HEK293T (cell line): ENCODE results near the gene CDH12.

Experiments
- CTCF ChIA-PET: fragments of 350-600 bp; formaldehyde crosslinking; extraction: SDS; loops from one replicate; lab custom pipeline; 2021; ENCODE audit warnings: antibody characterized with exemption, inconsistent platforms; lab: Yijun Ruan, JAX
- POLR2A ChIA-PET: fragments of 350-600 bp; formaldehyde crosslinking; extraction: SDS; loops from one replicate; lab custom pipeline; 2020; ENCODE audit warnings: antibody characterized with exemption, inconsistent platforms; lab: Yijun Ruan, JAX
- DNase-seq: peaks from one replicate; pipeline ENCODE4 v3.0.0; 2012; ENCODE audit warnings: mixed read lengths; ENCODE audit errors: extremely low spot score
- ARNT ChIP-seq: fragments of 450-650 bp; IDR thresholded peaks from 2 replicates; pipeline ENCODE4 v1.6.1; 2017; ENCODE audit warnings: mild to moderate bottlenecking
- BHLHE40 ChIP-seq: fragments of 450-650 bp; IDR thresholded peaks from 2 replicates; pipeline ENCODE4 v1.6.1; 2016; ENCODE audit warnings: mild to moderate bottlenecking, moderate library complexity, borderline replicate concordance
- CTBP1 ChIP-seq: fragments of 450-650 bp; IDR thresholded peaks from 2 replicates; pipeline ENCODE4 v1.6.1; 2016; ENCODE audit warnings: borderline replicate concordance
- ELF4 ChIP-seq: fragments of 450-650 bp; IDR thresholded peaks from 2 replicates; pipeline ENCODE4 v1.6.1; 2017; ENCODE audit warnings: antibody characterized with exemption
- FOXA1 ChIP-seq: fragments of 450-650 bp; IDR thresholded peaks from 2 replicates; pipeline ENCODE4 v1.6.1; 2016; ENCODE audit warnings: mild to moderate bottlenecking
- FOXK2 ChIP-seq: fragments of 450-650 bp; IDR thresholded peaks from 2 replicates; pipeline ENCODE4 v1.6.1; 2016; ENCODE audit warnings: mild to moderate bottlenecking
- FOXM1 ChIP-seq: fragments of 450-650 bp; IDR thresholded peaks from 2 replicates; pipeline ENCODE4 v1.6.1; 2017; ENCODE audit warnings: mild to moderate bottlenecking, borderline replicate concordance
- HDGF ChIP-seq: fragments of 450-650 bp; IDR thresholded peaks from 2 replicates; pipeline ENCODE4 v1.6.1; 2017; ENCODE audit warnings: antibody characterized with exemption, borderline replicate concordance
- L3MBTL2 ChIP-seq: fragments of 450-650 bp; conservative IDR thresholded peaks from 2 replicates; pipeline ENCODE4 v1.6.1; 2016; ENCODE audit warnings: mild to moderate bottlenecking
- LEF1 ChIP-seq: fragments of 450-650 bp; IDR thresholded peaks from 2 replicates; pipeline ENCODE4 v1.6.1; 2017; ENCODE audit warnings: mild to moderate bottlenecking, borderline replicate concordance
- NFRKB ChIP-seq: fragments of 450-650 bp; IDR thresholded peaks from 2 replicates; pipeline ENCODE4 v1.6.1; 2016; ENCODE audit warnings: mild to moderate bottlenecking, moderate library complexity
- SP1 ChIP-seq: fragments of 450-650 bp; IDR thresholded peaks from 2 replicates; pipeline ENCODE4 v1.6.1; 2017
- SUZ12 ChIP-seq: fragments of 450-650 bp; IDR thresholded peaks from 2 replicates; pipeline ENCODE4 v1.6.1; 2016; ENCODE audit warnings: mild to moderate bottlenecking
- TARDBP ChIP-seq: fragments of 450-650 bp; IDR thresholded peaks from 2 replicates; pipeline ENCODE4 v1.6.1; 2016
- ZNF384 ChIP-seq: fragments of 450-650 bp; IDR thresholded peaks from 2 replicates; pipeline ENCODE4 v1.6.1; 2016
- TF ChIP-seq, protein P1 (sequence below): fragments of 450-650 bp; IDR thresholded peaks from 2 replicates; pipeline ENCODE4 v1.6.1; 2016

The CDH12 gene

DNA sequence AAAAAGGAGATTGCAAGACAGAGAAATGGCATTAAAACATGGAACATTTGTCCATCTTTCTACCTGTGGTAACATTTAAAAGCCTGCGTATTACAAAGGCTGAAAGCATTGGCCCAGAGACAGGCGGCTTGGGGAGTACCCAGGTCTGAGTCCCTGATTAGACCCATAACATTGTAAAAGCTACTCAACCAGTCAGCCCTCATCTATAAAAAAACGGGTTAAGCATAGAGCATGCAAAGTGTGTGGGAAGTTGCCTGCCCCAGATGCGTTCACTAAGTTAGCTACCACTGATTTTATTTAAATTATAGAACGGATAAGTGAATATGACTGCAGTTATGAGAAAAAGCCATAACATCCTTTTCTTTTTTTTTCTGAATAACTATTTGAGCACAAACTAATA lies 276.1 kb downstream of the CDH12 start:
- TF ChIP-seq BHLHE40 (no peak), NFRKB (no peak), FOXA1 (no peak), ARNT (no peak), ELF4 (no peak), LEF1 (no peak), HDGF (no peak), SUZ12 (no peak), TARDBP (no peak), L3MBTL2 (no peak), SP1 (no peak), CTBP1 (no peak), FOXM1 (no peak), FOXK2 (no peak)
- TF ChIP-seq, protein P1, sequence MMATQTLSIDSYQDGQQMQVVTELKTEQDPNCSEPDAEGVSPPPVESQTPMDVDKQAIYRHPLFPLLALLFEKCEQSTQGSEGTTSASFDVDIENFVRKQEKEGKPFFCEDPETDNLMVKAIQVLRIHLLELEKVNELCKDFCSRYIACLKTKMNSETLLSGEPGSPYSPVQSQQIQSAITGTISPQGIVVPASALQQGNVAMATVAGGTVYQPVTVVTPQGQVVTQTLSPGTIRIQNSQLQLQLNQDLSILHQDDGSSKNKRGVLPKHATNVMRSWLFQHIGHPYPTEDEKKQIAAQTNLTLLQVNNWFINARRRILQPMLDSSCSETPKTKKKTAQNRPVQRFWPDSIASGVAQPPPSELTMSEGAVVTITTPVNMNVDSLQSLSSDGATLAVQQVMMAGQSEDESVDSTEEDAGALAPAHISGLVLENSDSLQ = no peak
- ChIA-PET POLR2A (no interaction called here), CTCF (no interaction called here)
- DNase-seq = no peak

DNA sequence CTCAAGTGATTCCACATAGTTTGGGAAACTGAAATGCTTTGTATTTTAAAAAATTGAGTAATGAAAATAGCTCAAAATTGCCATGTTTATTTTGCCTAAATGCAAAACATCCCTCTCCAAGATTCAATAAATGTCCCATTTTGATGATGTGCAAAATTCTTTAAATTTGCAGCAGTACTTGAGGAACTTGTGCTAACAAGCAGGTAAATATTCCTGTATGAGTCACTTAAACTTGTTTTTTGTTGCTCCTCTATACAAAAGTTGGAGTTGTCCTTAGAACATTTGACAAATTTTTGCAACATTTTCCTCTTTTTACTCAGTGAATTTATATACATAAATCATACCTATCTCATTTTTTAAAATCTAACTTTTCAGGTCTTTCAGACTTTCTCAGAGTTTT lies 280.2 kb downstream of the CDH12 start:
- no peak for TF ChIP-seq BHLHE40
- DNase-seq = no peak
- ChIA-PET CTCF (no interaction called here), POLR2A (no interaction called here)

DNA sequence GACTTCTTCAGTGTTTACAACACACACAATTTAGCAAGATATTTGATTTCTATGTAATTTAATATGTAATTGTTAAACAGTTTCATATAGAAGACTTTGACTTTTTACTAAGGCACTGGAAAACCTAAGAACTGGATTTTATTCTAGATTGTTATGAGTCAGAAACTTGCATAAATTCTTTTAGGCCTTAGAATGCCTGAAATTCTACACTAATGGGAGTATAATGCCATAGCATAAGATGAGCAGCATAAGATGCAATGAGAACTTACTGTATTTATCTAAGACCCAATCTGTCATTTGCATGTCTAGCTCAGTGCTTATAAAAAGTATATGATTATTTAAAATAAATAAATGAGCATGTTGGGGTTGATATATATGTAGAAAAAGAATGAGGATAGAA lies 285.2 kb downstream of the CDH12 start:
- no peak for DNase-seq
- POLR2A ChIA-PET = no interaction called here
- TF ChIP-seq HDGF (no peak), CTBP1 (no peak), ELF4 (no peak), ARNT (no peak), SP1 (no peak), ZNF384 (no peak), NFRKB (no peak), FOXM1 (no peak), SUZ12 (no peak), FOXK2 (no peak), BHLHE40 (no peak), L3MBTL2 (no peak), FOXA1 (no peak), TARDBP (no peak), LEF1 (no peak)
- TF ChIP-seq, protein P1 = no peak
- CTCF ChIA-PET = no interaction called here

DNA sequence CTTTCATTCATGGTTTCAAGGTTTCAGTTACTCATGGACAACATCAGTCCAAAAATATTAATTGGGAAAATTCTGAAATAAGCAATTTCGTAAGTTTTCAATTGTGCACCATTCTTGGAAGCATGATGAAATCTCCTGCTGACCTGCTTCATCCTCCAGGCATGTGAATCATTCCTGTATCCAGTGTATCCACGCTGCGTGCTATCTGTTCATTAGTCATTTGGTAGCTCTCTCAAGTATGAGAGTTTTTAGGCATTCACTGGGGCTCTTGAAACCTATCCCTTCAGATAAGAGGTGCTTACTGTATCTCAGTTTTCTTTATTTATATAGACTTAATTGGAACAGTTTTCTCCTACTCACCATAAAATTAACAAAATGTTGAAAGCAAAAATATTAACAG lies 293.0 kb downstream of the CDH12 start:
- CTCF ChIA-PET = no interaction called here
- no peak for DNase-seq
- TF ChIP-seq FOXK2 = no peak
- no peak for TF ChIP-seq TARDBP
- TF ChIP-seq SUZ12 = no peak
- no peak for TF ChIP-seq ARNT
- TF ChIP-seq, protein P1 = no peak
- TF ChIP-seq LEF1 = no peak
- TF ChIP-seq FOXA1 = no peak
- TF ChIP-seq L3MBTL2 = no peak
- TF ChIP-seq BHLHE40 = no peak
- no peak for TF ChIP-seq HDGF
- TF ChIP-seq NFRKB = no peak
- no peak for TF ChIP-seq ZNF384
- TF ChIP-seq ELF4 = no peak
- TF ChIP-seq SP1 = no peak
- POLR2A ChIA-PET = no interaction called here

DNA sequence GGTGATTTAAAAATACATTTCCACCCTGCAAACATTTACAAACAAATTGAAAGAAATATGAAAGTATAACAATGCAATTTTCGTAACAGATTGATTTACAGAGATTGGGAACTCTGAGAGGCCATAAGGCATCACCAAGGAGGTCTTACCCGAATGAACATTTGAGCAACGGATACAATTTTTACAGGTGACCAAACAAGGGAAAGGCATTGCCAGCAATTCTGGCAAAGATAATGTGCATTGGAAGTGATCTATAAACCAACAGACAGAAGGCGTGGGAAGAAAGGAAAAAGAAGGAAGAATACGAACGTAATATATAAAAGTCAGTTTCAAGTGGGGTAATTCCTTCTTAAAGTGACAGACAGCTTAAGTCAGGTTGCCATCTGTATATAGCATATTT lies 295.9 kb downstream of the CDH12 start:
- ChIA-PET POLR2A (no interaction called here), CTCF (no interaction called here)
- no peak for TF ChIP-seq HDGF
- no peak for TF ChIP-seq SUZ12
- TF ChIP-seq CTBP1 = no peak
- TF ChIP-seq NFRKB = no peak
- TF ChIP-seq L3MBTL2 = no peak
- no peak for TF ChIP-seq SP1
- no peak for TF ChIP-seq TARDBP
- TF ChIP-seq ARNT = no peak
- no peak for TF ChIP-seq BHLHE40
- no peak for TF ChIP-seq FOXA1
- TF ChIP-seq, protein P1 = no peak
- TF ChIP-seq ZNF384 = no peak
- no peak for TF ChIP-seq FOXK2
- no peak for TF ChIP-seq FOXM1
- TF ChIP-seq ELF4 = no peak
- no peak for TF ChIP-seq LEF1
- DNase-seq = no peak

DNA sequence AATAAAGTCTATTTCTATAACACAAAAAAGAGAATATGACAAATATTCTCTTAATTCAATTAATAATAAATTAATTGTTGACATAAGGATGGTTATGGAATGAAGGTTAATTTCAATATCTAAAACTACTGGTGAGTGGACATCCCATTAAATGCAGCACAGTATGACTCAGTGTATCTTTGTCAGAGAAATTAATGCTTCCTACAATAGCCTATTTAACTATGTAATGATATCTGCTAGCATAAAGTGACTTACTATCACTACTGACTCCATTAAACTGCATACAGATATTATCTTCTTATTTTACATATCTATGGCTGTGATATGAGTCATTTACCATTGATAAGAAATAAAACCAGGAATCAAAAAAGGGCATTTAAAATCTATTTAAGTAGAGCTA lies 298.7 kb downstream of the CDH12 start:
- no peak for DNase-seq
- TF ChIP-seq FOXA1 = no peak
- no peak for TF ChIP-seq L3MBTL2
- TF ChIP-seq, protein P1 = no peak
- TF ChIP-seq CTBP1 = no peak
- TF ChIP-seq HDGF = no peak
- no peak for TF ChIP-seq LEF1
- no peak for TF ChIP-seq BHLHE40
- TF ChIP-seq ZNF384 = no peak
- TF ChIP-seq SP1 = no peak
- TF ChIP-seq TARDBP = no peak
- TF ChIP-seq NFRKB = no peak
- TF ChIP-seq FOXK2 = no peak
- TF ChIP-seq ARNT = no peak
- TF ChIP-seq FOXM1 = no peak
- no peak for TF ChIP-seq ELF4
- TF ChIP-seq SUZ12 = no peak
- ChIA-PET POLR2A (no interaction called here), CTCF (no interaction called here)
